Skin epidermis (tissue), 12 donors: ENCODE results near the gene TTC22.

Source experiments
- H3K27ac ChIP-seq, 21 experiments: fragments of 200-600 bp; sonication (generic) in 11 of 21; one replicate each; pipeline ENCODE4 v1.5.0; 2020; ENCODE audit warnings: mild to moderate bottlenecking in 3 of 21, inconsistent platforms in 2 of 21, moderate library complexity in 2 of 21
- H3K4me3 ChIP-seq, 7 experiments: fragments of 200-600 bp; sonication (generic) in 2 of 7; one replicate each; pipeline ENCODE4 v1.5.0; 2020; ENCODE audit warnings: inconsistent platforms in 2 of 7, mild to moderate bottlenecking in 2 of 7, moderate library complexity in 1 of 7

Gene TTC22

DNA sequence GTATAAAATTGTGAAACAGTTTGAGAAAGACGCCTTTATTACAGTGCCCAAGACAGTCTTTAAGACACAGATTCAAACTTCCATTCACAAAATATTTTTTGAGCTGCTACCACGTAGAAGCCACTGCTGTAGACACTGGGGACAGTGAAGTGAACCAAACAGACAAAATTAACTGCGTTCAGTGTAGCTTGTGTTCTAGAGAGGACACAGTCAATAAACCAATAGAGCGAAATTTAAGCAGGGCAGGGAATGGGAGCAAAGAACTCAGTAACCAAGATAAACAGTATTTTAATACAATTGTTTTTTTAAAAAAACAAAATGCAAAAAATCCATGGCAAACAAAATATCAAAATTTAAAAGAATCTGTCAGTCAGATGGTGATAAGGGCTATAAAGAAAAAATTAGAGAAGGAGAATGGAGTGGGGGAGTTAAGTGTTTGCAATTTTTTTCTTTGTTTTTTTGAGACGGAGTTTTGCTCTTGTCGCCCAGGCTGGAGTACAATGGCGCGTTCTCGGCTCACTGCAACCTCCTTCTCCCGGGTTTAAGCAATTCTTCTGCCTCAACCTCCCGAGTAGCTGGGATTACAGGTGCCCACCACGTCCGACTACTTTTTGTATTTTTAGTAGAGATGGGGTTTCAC lies 36.1 kb downstream of the TTC22 start:
- peak overlapping the region in 5 of 21 experiments; percentile 12 to 88 (median 60) for H3K27ac ChIP-seq

DNA sequence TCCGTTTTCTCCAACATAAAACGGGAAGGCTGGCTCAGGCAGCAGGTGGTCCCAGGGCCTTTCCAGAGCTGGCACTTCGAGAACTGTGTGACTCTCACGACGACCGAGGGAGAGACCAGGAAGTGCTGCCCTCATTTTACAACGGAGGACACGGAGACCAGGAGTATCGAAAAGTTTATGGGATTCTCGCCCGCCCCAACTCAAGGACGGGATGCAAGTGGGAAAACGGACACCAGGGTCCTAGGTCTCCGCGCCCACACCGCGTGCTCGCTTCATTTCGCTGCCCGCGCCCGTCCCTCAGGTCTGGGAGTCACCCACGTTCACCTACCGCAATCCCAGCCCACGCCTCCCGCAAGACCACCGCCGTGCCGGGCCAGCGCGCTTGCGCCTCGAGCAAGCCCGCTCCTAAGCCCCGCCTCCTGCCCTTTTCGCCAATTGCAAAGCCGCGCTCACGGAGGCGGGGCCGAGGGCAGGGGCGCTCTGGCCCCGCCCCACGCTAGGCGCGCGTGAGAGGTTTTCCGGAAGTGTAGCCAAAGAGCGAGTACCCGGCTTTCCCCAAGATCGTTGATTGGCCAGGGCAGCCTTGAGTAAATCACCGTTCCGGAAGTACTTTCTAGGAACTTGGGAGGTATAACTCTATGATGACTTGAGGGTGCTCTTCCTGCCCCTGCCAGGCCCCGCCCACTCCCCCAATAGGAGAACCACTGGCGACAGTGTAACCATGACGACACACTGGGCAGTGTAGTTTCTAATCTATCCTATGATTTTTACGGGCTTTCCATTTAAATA lies 36.8 kb downstream of the TTC22 start, which contains the start of gene PARS2:
Gene PARS2 (minus strand): TSS at position 391 of the 789 bp plus-strand sequence. CDS start 5,362 bp downstream, outside the sequence.
- peak within 1 kb of the TSS; percentile 52 to 87 (median 73) for H3K4me3 ChIP-seq
- H3K27ac ChIP-seq = peak within 1 kb of the TSS; percentile 57 to 90 (median 78)

More for the DNA sequence above, 36.1 kb downstream of the TTC22 start:
- H3K4me3 ChIP-seq = peak overlapping the region; percentile 20 to 87 (median 69)

DNA sequence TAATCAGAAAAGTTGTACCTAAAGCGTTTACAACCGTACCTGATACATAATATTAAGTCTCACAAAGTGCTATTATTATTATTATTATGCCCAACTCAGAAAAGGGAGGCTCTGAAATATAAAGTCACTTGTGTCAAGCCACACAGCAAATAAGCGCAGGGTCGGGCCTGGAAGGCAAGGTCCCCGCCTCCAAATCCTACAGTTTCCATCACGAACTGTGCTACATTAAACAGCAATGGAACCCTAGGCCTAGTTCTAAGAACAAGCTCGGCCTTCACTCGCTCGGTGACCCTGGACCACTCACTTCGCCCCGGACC lies 37.3 kb downstream of the TTC22 start:
- H3K4me3 ChIP-seq = peak overlapping the region; percentile 52 to 87 (median 73)
- H3K27ac ChIP-seq = peak overlapping the region; percentile 57 to 90 (median 78)

DNA sequence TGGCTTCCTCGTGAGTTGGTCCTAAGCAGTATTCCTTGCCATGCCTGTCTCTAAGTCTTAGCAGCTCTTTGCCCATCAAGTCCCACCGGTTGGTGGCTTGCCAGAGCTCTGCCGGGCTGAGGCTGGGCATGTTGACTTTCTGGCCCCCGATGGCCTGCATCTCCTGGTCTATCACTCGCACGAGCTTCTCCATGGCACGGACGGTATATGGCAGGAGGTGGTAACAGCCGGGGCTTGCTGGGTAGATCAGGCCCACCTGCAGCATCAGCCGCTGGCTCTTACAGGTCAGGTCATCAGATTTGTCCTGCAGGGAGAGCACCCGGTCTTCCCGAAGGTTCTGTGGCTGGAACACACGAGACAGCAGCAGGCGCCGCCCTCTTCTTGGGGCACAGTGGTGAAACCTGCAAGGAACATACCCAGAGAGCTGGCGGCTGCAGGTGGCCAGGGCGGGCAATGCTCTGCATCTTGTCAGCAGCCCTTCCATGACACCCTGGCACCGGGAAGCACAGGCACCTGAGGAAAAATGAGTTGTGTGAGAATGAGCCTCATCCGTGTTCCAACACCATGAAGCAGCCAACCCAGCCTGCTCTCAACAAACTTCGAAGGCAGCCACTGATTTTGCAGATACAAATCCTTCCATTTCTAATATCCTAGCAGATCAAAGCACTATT lies 42.3 kb downstream of the TTC22 start:
- H3K4me3 ChIP-seq = no peak overlapping the region
- no peak overlapping the region for H3K27ac ChIP-seq

DNA sequence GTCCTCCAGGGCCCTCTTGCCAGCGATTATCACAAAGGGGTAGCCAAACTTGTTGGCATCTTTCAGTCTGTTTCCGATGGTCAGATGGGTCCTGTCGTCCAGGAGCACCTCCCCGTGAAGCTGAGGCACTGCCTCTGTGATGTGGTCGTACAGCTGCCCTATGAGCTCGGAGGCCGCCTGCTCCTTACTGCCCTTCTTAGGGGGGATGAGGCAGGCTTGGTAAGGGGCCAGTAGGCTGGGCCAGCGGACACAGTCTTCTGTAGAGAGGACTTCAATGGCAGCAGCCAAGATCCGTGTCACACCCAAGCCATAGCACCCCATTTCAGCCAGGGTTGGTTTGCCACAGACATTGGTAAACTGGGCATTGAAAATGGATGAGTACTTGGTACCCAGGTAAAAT lies 43.3 kb downstream of the TTC22 start:
- Histone ChIP-seq H3K4me3 (no peak overlapping the region), H3K27ac (no peak overlapping the region)

DNA sequence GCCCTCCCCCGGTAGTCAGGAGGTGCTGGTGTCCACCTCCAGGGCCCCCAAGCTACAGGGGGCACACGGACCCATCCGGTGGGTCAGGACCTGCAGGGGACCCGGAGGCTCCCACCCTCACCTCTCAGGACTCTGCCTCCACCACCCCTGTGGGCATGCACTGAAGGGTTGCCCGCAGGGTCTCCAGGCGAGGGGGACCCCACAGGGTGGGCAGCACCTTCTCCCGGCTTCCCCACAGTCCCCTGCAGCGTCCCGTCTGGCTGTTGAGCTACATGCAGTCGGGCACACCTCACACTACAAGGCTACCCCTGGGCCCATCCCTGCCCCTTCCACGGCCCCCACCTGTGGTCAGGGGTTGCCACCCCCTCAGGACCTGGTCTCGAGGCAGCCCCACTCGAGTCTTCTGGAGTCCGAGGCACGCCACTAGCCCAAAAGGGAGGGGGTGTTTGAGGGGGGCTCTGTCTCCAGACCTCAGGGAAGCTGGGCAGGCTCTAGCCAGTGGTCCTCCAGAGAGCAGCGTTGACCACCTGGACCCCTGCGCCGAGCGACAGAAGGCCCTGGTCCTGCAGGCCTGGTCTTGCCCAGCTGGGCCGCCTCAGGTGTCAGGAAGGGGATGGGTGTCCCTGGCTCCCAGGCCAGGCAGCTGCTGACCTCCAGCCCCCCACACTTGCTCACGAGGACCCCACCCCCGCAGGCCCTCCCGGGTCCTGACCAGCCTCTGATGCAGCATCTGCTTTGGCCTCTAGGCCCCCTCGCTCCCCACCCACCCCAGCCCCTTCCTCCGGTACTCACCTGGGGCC lies 46.4 kb downstream of the TTC22 start:
- Histone ChIP-seq H3K27ac (no peak overlapping the region), H3K4me3 (no peak overlapping the region)

DNA sequence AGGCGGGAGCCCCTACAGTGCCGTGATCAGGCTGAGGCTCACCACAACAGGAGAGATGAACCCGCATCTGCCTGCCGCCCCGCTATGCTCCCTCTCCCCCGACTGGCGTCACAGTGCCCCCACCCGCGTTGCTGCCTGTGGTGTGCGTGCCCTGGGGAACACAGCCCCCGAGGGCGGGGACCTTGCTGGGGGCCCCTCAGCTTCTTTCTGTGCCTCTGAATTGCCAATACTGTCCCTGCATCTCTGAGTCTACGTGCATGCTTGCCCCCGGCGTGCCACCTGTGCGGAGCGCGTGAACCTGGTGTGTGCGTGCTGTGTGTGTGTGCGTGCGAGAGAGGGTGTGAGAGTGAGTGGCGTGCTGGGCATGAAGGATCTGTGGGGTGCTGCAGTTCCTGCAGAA lies 47.1 kb downstream of the TTC22 start:
- Histone ChIP-seq H3K27ac (no peak overlapping the region), H3K4me3 (no peak overlapping the region)

DNA sequence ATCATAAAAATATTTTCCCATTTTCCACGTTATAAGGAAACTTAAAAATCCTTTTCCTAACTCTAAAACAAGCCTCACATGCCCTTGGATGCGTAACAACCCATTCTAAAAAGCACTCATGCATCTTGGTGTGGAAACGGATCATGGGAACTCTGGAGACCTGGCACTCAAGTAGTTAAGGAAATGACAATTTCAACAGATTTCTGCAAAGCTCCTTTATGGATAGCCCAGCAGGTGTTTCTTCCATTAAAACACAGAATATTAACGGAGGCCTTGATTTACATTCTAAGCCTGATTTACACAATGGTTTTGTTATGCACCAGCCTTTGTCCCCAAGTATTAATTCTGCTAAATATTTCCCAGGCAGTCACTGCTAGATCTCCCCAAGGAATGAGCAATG lies 49.7 kb downstream of the TTC22 start:
- Histone ChIP-seq H3K4me3 (no peak overlapping the region), H3K27ac (no peak overlapping the region)

DNA sequence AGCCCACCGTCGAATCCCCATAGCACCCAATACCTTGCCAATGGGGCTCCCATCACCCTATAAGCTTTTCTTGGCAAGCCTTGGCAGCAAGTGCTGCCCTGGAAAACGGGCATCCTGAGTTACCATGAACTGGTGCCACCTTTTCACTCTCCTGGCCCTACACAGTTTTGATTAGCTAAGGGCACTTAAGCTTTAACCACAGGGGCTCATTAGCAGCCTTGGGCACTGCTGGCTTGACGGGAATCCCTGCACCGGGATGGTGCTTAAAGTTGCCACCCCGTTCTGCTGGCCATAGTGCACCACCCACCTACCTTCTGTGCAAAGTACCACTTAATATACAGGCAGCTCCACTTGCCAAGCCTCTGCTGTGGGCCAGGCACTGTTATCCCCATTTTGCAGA lies 50.5 kb downstream of the TTC22 start:
- Histone ChIP-seq H3K27ac (no peak overlapping the region), H3K4me3 (no peak overlapping the region)

DNA sequence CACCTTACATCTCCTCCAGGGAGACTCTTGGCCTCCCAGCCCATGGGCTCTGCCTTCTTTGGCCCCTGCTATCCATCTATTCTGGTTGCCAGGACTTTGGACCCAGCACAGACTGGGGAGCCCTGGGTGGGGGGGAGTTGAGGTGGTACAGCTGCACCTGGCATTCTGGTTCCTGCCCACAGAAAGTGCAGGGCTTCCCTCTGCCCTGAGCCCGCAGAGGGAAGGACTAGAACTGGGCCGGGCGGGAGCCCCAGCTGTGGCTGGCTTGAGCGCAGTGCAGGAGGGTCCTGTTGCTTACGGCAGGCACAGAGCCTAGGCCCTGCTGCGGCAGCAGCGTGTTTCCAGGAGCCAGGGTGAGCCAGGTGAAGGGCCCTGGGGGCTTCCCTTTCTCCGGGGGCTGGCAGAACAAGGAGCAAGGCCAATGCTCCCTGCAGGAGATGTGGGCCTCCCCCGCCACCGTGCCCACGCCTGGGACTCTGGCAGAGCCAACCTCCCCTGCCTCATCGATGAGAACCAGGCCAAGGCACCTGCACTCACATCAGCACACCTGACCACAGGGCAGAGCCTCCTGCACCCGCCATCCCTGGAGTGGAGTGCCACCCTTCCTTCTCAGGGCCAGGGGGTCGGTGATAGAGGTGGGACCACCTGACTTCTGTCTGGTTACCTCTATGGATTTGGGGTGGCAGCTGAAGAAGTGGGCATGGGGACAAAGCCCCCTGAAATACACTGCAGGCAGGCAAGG lies 52.9 kb downstream of the TTC22 start:
- Histone ChIP-seq H3K4me3 (no peak overlapping the region), H3K27ac (no peak overlapping the region)

DNA sequence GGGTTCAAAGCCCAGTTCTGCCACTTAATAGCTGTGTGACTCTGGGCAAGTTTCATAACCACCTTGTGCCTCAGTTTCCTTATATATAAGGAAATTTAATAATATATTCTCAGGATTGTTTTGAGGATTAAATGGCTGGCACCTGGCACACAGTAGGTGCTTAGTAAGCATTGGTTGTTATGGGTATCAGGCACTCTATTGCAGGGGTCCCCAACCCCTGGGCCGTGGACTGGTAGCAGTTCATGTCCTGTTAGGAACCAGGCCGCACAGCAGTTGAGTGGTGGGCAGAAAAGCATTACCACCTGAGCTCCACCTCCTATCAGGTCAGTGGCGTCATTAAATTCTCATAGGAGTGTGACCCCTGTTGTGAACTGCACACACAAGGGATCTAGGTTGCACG lies 55.3 kb downstream of the TTC22 start:
- Histone ChIP-seq H3K4me3 (no peak overlapping the region), H3K27ac (no peak overlapping the region)

DNA sequence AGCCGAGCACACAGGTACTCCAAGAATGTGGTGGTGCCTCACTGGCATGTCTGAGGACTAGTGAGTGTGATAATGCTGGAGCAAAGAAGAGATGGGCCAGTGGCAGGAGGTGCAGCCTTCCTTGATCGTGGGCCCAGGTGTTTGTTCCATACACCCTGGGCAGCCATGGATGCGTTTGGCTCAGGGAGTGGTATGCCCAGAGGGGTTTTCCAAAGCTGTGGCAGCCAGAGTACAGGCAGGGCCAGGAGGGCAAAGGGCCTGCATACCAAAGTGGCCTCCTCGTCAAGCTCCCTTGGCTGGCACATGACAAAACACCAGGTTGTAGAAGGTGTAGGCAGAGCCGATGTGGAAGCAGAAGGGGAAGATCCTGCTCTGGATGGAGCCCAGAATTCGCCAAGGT lies 55.8 kb downstream of the TTC22 start:
- Histone ChIP-seq H3K4me3 (no peak overlapping the region), H3K27ac (no peak overlapping the region)

DNA sequence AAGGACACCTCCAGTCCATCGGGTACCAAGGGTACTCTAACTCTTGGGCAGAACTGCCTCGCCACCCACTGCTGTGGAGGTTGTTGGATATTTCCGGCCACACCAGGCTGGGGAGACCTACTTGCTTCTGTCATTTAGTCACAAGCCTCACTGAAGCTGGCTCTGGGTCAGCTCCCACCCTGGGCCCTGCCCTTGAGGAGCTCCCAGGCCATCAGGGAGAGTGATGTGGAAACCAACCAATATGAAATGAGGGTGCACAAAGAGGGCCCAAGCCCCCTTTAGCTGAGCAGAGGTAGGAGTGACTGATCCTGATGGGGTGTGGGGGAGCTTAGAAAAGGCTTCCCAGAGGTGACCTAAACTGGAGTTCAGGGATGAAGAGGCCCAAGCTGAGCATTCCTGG lies 56.4 kb downstream of the TTC22 start:
- Histone ChIP-seq H3K27ac (no peak overlapping the region), H3K4me3 (no peak overlapping the region)

DNA sequence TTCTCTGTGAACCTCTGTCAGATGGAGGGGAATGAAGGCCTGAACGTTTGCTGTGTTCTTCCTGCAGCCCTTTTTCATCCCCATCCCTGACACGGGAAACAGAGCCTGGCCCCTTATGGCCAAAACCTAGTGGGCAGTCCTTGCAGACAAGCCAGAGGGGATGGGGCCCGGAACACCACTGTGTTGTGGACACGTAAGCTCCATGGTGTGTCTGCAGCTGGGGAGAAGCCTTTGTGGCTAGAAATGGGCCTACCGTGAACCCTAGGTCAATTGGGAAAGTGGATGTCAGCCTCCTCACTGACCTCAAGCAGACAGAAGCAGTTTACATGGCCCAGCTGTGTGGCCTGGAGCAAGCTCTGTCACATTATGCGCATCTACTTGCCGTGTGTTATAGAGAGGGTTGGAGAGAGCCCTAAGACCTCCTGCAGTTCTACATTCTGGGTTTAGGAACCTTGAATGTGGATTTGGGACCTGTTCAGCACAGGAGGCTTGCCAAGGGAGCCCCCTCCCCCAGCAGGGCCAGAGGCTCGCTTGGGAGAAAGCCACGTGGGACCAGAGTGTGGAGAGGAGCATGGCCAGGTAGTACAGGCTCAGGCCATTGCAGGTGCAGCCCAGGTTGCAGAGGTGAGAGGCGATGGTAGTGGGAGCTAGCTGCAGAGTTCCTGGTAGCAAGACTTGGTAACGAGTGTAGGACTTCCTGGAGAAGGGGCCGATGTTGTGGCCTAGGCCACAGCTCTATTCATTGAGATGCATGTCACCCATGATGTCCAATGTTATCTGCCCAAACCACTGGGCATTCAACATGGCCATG lies 57.5 kb downstream of the TTC22 start:
- Histone ChIP-seq H3K27ac (no peak overlapping the region), H3K4me3 (no peak overlapping the region)

DNA sequence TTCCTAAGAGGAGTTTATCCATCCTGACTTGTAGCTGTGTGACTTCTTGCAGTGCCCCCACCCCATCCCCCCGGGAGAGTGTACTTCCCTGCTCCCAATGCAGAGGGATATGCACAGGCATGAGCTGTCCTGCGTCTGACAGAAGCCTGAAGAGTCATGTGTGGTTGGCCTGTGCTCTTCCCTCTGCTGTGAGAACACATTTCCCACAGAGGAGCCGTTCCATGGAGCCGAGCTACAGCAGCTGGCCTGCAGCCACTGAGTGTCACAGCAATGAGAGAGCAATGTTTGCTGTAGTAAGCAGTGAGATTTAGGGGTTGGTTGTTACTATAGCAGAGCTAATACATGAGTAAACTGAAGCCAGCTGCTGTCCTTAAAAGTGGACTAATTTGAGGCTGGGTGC lies 58.8 kb downstream of the TTC22 start:
- H3K27ac ChIP-seq = no peak overlapping the region
- H3K4me3 ChIP-seq = no peak overlapping the region

DNA sequence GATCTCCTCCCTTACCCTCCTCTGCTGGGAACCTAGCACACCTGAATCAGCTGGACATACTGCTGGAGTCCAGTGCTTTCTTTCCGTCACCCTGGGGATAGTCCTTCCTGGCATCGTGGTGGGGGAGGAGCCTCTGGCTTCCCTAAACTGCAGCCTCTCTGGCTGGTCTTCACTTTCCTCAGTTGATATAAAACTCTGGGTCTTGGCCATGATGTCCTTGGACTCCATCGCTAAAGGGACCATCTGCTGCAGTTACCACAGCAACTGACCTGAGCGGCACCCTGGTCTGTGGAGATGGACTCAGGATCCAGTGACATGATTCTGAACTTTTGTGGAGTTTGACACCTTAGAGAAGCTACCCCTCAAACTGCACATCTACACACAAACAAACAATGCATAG lies 59.6 kb downstream of the TTC22 start:
- Histone ChIP-seq H3K27ac (no peak overlapping the region), H3K4me3 (no peak overlapping the region)

DNA sequence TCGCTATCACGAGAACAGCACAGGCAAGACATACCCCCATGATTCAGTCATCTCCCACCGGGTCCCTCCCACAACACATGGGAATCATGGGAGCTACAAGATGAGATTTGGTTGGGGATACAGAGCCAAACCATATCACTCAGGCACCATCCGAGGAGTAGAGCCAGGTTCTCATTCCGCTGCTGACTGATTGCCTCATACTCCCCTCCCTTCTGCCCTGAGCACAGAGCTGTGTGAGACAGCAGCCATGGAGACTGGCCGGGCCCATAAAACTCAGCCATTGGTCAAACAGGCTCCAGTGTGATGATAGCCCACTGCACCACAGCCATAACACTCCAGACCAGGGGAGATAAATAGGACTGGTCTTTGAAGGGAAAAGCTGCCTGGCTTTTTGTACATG lies 62.9 kb downstream of the TTC22 start:
- H3K27ac ChIP-seq = no peak overlapping the region
- no peak overlapping the region for H3K4me3 ChIP-seq

DNA sequence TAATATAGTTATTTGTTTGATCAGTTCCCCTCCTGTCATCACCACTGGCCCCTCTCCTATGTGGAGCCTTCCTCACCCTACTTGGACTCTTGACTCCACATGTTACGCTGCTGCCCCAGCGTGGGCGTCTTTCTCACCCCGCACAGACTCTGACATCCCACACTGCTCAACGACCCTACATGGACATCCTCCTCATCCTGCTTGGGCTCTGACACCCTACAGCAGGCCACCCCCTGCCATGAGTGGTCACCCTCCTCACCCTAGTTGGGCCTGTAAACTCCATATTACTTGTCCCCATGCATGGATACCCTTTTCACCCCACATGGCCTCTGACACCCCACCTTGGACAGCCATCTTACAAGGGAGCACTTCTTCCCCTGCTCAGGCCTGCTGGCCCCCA lies 64.4 kb downstream of the TTC22 start:
- no peak overlapping the region for H3K4me3 ChIP-seq
- H3K27ac ChIP-seq = no peak overlapping the region
